Fibroblast of upper back skin (primary cell): ENCODE results near the gene RAB4B.
A peak's percentile ranks its signal among the peaks of the same experiment; 100 is the strongest.
"Not testable (repeated sequence)": the region's sequence is repeated elsewhere in the genome, so short reads cannot be mapped to it uniquely, and the experiment has no call there.

Experiments used
- DNase-seq: peaks from one replicate; pipeline ENCODE4 v3.0.0-alpha.2; 2013

Gene RAB4B

GRCh38 chr19:40750874-40751537 is 27.0 kb upstream of the RAB4B start, which contains the start of gene SNRPA:
SNRPA (plus strand) TSS chr19:40751203; CDS start chr19:40751409, 206 bp downstream.
- peak; percentile 98 for DNase-seq

- DNase-seq: no peak
These were observed 25.7 kb upstream of the RAB4B start for GRCh38 chr19:40752257-40752781.

- peak; percentile 39 for DNase-seq
These were observed 23.3 kb upstream of the RAB4B start for GRCh38 chr19:40754611-40755247.

GRCh38 chr19:40755248-40755624 is 22.8 kb upstream of the RAB4B start:
- no peak for DNase-seq

GRCh38 chr19:40755791-40756190 is 22.3 kb upstream of the RAB4B start:
- DNase-seq: no peak

- no peak for DNase-seq
These were observed 21.4 kb upstream of the RAB4B start for GRCh38 chr19:40756502-40757110.

GRCh38 chr19:40758491-40758890 is 19.6 kb upstream of the RAB4B start:
- no peak for DNase-seq

- DNase-seq: no peak
These were observed 18.7 kb upstream of the RAB4B start for GRCh38 chr19:40759352-40759751.

GRCh38 chr19:40762754-40763470 is 15.1 kb upstream of the RAB4B start:
- no peak for DNase-seq

- no peak for DNase-seq
These were observed 14.5 kb upstream of the RAB4B start for GRCh38 chr19:40763526-40763925.

GRCh38 chr19:40763963-40764362 is 14.1 kb upstream of the RAB4B start:
- DNase-seq: no peak

- DNase-seq: not testable (repeated sequence)
These were observed 11.7 kb upstream of the RAB4B start for GRCh38 chr19:40766385-40766784.

- DNase-seq: no peak
These were observed 9.2 kb upstream of the RAB4B start for GRCh38 chr19:40768869-40769268.

- DNase-seq: peak; percentile 8
These were observed 6.8 kb upstream of the RAB4B start for GRCh38 chr19:40771101-40771862.

- DNase-seq: no peak
These were observed 3.0 kb upstream of the RAB4B start, which contains the start of gene MIA for GRCh38 chr19:40774916-40775631. MIA (plus strand) TSS chr19:40775521; CDS start chr19:40775543, 22 bp downstream.

- DNase-seq: no peak
These were observed 2.4 kb upstream of the RAB4B start for GRCh38 chr19:40775632-40776022.

- no peak for DNase-seq
These were observed 1.7 kb upstream of the RAB4B start for GRCh38 chr19:40776364-40776763.

- DNase-seq: peak; percentile 92
These were observed 959 bp upstream of the RAB4B start for GRCh38 chr19:40776932-40777644.

- no peak for DNase-seq
These were observed 456 bp upstream of the RAB4B start for GRCh38 chr19:40777645-40777936.

- DNase-seq: no peak
These were observed 748 bp downstream of the RAB4B start for GRCh38 chr19:40778706-40779284.

GRCh38 chr19:40780582-40780981 is 2.5 kb downstream of the RAB4B start:
- DNase-seq: no peak
